ENCODE data around the gene C14orf119. TPM values are rescaled to one million over a fixed set of nuclear protein-coding genes. Genes with fewer than 3 reads are reported as not detected.

The C14orf119 gene
- total and polyA plus RNA-seq, 9 of the 15 experiments (the other 6 are each of a cell fraction or from before 2014, with no cell fraction given) = 36.7 to 251 (median 51.8) TPM

DNA sequence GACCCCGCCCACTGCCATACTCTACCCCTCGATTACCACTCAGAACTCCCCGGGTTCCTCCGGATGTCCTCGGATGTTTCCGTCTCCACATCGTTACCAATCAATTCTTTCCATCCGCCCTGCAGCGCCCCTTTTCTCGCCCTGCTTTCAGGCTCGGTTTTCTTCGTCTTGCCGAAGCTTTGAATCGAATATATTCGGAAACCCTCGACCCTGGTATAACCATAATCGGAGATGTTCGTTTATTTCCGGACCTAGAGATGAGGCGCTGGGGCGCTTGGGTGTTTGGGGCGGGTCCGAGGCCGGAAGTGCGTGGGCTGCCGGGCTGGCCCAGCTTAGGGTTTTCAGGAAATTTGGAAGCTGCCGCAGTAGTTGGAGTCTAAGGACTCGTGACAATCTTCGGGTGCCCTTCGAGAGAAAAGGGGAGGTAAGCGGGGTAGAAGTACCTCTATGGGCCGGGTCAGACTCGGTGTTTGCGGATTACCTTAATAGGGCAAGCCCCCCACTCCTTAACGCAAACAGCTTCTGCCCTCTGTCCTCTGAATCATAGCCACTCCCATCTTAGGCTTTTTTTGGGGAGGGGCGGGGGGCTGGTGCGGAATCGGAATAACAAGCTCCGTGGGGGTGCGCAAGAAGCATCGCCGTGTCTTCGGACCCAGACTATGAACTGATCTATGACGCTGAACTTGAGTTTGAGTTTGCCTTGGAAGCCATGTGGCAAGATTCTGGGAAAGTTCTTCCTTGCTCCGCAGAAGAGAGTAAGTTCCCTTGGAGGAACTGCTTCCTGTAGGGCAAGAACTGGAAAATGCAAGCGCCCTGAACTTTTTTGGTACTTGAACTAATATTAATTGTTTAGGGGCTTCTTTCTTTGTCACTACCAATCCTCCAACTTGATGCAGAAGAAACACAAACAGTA is at the start of gene C14orf119 (continued):
- TF ChIP-seq TBL1XR1 (IDR thresholded peaks at IDR 0.05; ENCODE audit: low read length in 2 of 2) = peak; percentile 34 to 45; a peak in 2 of 4 replicates
- TF ChIP-seq POLR2B (IDR thresholded peaks at IDR 0.05; ENCODE audit: low read depth, partially characterized antibody) = peak; percentile 86
- TF ChIP-seq ZNF24 (IDR thresholded peaks at IDR 0.05) = 0 out of 2 replicates have a peak, but pooled peaks have one; percentile 26
- peak; percentile 24; the same call in 1 of the 2 replicates for TF ChIP-seq SIN3B (IDR thresholded peaks at IDR 0.05; ENCODE audit: low read depth)
- TF ChIP-seq KHSRP (IDR thresholded peaks at IDR 0.05) = no peak
- TF ChIP-seq, protein P1, sequence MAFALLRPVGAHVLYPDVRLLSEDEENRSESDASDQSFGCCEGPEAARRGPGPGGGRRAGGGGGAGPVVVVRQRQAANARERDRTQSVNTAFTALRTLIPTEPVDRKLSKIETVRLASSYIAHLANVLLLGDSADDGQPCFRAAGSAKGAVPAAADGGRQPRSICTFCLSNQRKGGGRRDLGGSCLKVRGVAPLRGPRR (CRISPR knock-in tag; IDR thresholded peaks at IDR 0.05) = no peak
- no peak for TF ChIP-seq HNRNPH1 (optimal IDR thresholded peaks at IDR 0.05; ENCODE audit: low read depth, low read length)
- no peak for TF ChIP-seq ZNF696 (CRISPR knock-in tag; conservative IDR thresholded peaks at IDR 0.05)
- TF ChIP-seq, protein P2, sequence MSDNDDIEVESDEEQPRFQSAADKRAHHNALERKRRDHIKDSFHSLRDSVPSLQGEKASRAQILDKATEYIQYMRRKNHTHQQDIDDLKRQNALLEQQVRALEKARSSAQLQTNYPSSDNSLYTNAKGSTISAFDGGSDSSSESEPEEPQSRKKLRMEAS (CRISPR knock-in tag; IDR thresholded peaks at IDR 0.05) = no peak
- TF ChIP-seq FOXM1 (IDR thresholded peaks at IDR 0.05; ENCODE audit: low read depth) = no peak; the same call in none of the 2 replicates
- no peak for TF ChIP-seq FOXM1 (CRISPR knock-in tag; IDR thresholded peaks at IDR 0.05; ENCODE audit: low read depth)
- no peak for TF ChIP-seq CREBBP (IDR thresholded peaks at IDR 0.05; ENCODE audit: low read depth, low read length)
- TF ChIP-seq SRF (CRISPR knock-in tag; IDR thresholded peaks at IDR 0.05) = peak in 1 of 2 experiments; percentile 88; a peak in 1 of 4 replicates
- no peak for TF ChIP-seq SRSF3 (IDR thresholded peaks at IDR 0.05; ENCODE audit: insufficient read depth, low read length)
- peak; percentile 37; the same call in 1 of the 2 replicates for TF ChIP-seq EP300 (IDR thresholded peaks at IDR 0.05; ENCODE audit: low read length)
- TF ChIP-seq SIN3A (IDR thresholded peaks at IDR 0.05; ENCODE audit: borderline replicate concordance in 2 of 2, control insufficient read depth in 1 of 2, low read depth in 2 of 2, low read length in 2 of 2) = peak; percentile 43 to 74; a peak in 2 of 4 replicates
- TF ChIP-seq ZBTB2 (IDR thresholded peaks at IDR 0.05) = 0 out of 2 replicates have a peak, but pooled peaks have one; percentile 44
- no peak for TF ChIP-seq ZBTB5 (IDR thresholded peaks at IDR 0.05)
- no peak for TF ChIP-seq KAT8 (IDR thresholded peaks at IDR 0.05; ENCODE audit: low read depth)
- no peak for TF ChIP-seq ZNF699 (CRISPR knock-in tag; IDR thresholded peaks at IDR 0.05; ENCODE audit: insufficient replicate concordance)
- TF ChIP-seq MCM2 (IDR thresholded peaks at IDR 0.05; ENCODE audit: low read depth) = no peak
- TF ChIP-seq FOXJ2 (tag; IDR thresholded peaks at IDR 0.05) = no peak
- peak in 1 of 2 experiments; percentile 44; a peak in 1 of 4 replicates for TF ChIP-seq RCOR1 (IDR thresholded peaks at IDR 0.05; ENCODE audit: borderline replicate concordance in 1 of 2, low read depth in 2 of 2, low read length in 2 of 2)
- no peak for TF ChIP-seq CBX5 (IDR thresholded peaks at IDR 0.05; ENCODE audit: borderline replicate concordance, low read depth)

Data from K562 (cell line).